Lung (tissue), 12 donors: ENCODE measurements around the gene TMEM62. TPM values are rescaled to one million over a fixed set of nuclear protein-coding genes. Genes with fewer than 3 reads are reported as not detected.
A peak's percentile ranks its signal among the peaks of the same experiment; 100 is the strongest.

Experiments used
- ATAC-seq: fragments of 200-7000 bp; cut with Tn5 transposase; one replicate; pipeline ENCODE4 v1.9.1; 2020; ENCODE audit warnings: moderate number of reproducible peaks; ENCODE audit not compliant: insufficient read depth, low FRiP score
- DNase-seq, 3 donors: peaks; one replicate each; pipeline ENCODE4 v3.0.0-alpha.2; 2013 to 2017
- H3K27ac ChIP-seq, 2 donors: one replicate each; pipeline ENCODE4 v1.5.1; 2013; ENCODE audit warnings: mild to moderate bottlenecking in 2 of 2, moderate library complexity in 2 of 2, control low read depth in 1 of 2, inconsistent platforms in 1 of 2, low read depth in 1 of 2, low read length in 1 of 2
- H3K27me3 ChIP-seq, 3 donors: one replicate each; pipeline ENCODE4 v1.5.1; 2013; ENCODE audit warnings: low read length in 2 of 3; ENCODE audit not compliant: control insufficient read depth in 3 of 3, insufficient read depth in 3 of 3
- H3K36me3 ChIP-seq, 4 donors: one replicate each; pipeline ENCODE4 v1.5.1; 2013; ENCODE audit warnings: low read length in 4 of 4, mild to moderate bottlenecking in 1 of 4, moderate library complexity in 1 of 4; ENCODE audit not compliant: control insufficient read depth in 4 of 4, insufficient read depth in 4 of 4
- H3K4me1 ChIP-seq, 5 donors: one replicate each; pipeline ENCODE4 v1.5.1; 2013; ENCODE audit warnings: low read length in 5 of 5, mild to moderate bottlenecking in 2 of 5, moderate library complexity in 1 of 5; ENCODE audit not compliant: control insufficient read depth in 5 of 5, insufficient read depth in 5 of 5
- H3K4me3 ChIP-seq: one replicate; pipeline ENCODE4 v1.5.1; 2013; ENCODE audit warnings: mild to moderate bottlenecking, control low read depth, moderate library complexity
- H3K9ac ChIP-seq, 2 donors: one replicate each; pipeline ENCODE4 v1.5.1; 2013; ENCODE audit warnings: low read length in 2 of 2, control low read depth in 1 of 2; ENCODE audit not compliant: insufficient read depth in 1 of 2
- H3K9me3 ChIP-seq, 4 donors: one replicate each; pipeline ENCODE4 v1.5.1; 2013; ENCODE audit warnings: low read length in 3 of 4, mild to moderate bottlenecking in 1 of 4, moderate library complexity in 1 of 4; ENCODE audit not compliant: control insufficient read depth in 4 of 4, insufficient read depth in 3 of 4
- WGBS, 2 donors: extraction: QIAGEN DNeasy Blood & Tissue Kit; methylation state at CpG; one replicate each; pipeline ENCODE4 v1.1.7; 2013; 5-methylcytosine and 5-hydroxymethylcytosine counted together
- polyA plus RNA-seq, 2 donors: library from polyadenylated mRNA; stranded (reverse); fragments of 200-250 nt; gene quantifications; one replicate each; pipeline ENCODE4 v1.2.1, GENCODE V29; 2013
- total RNA-seq, 2 donors: library from RNA; depleted of rRNA in 1 of 2; stranded (reverse); fragments of >200 nt in 1 of 2; gene quantifications; one replicate each; pipeline ENCODE4 v1.2.1, GENCODE V29; 2014 to 2021
- TF ChIP-seq, protein P1 (sequence below): IDR thresholded peaks from 2 replicates; pipeline ENCODE4 v1.5.1; 2012; ENCODE audit warnings: mild to moderate bottlenecking; ENCODE audit errors: control extremely low read depth, extremely low read depth
- donor health status: control.
- donor health status: control.
- donor health status: Bipolar disorder and iron deficiency.
- donor health status: healthy.
- donor health status: DM: yes; HTN: yes; CAD: no.

The TMEM62 gene
- total and polyA plus RNA-seq, 4 donors = 15.1 to 25.7 (median 21.6) TPM

DNA sequence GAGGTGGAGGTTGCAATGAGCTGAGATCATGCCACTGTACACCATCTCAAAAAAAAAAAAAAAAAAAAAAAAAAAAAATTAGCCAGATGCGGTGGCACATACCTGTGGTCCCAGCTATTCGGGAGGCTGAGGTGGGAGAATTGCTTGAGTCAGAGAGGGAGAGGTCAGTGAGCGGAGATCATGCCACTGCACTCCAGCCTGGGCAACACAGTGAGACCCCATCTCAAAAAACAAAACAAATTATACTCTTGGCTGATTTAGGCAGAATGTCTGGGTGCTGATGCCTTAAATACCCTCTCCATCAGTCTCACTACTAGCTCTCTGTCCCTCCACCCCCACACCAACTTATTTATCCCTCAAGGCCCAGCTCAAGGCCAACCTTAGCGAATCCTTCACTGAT is 41.5 kb upstream of the TMEM62 start:
- DNase-seq = no peak
- TF ChIP-seq, protein P1, sequence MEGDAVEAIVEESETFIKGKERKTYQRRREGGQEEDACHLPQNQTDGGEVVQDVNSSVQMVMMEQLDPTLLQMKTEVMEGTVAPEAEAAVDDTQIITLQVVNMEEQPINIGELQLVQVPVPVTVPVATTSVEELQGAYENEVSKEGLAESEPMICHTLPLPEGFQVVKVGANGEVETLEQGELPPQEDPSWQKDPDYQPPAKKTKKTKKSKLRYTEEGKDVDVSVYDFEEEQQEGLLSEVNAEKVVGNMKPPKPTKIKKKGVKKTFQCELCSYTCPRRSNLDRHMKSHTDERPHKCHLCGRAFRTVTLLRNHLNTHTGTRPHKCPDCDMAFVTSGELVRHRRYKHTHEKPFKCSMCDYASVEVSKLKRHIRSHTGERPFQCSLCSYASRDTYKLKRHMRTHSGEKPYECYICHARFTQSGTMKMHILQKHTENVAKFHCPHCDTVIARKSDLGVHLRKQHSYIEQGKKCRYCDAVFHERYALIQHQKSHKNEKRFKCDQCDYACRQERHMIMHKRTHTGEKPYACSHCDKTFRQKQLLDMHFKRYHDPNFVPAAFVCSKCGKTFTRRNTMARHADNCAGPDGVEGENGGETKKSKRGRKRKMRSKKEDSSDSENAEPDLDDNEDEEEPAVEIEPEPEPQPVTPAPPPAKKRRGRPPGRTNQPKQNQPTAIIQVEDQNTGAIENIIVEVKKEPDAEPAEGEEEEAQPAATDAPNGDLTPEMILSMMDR = no peak
- Histone ChIP-seq H3K9me3 (no peaks in the 10 kb centered on the region), H3K9ac (no peak overlapping the region), H3K4me3 (no peak overlapping the region), H3K27ac (no peak overlapping the region), H3K36me3 (peaks cover 0 to 7% (median 3%) of the 10 kb centered on the region in 4 donors), H3K27me3 (no peaks in the 10 kb centered on the region), H3K4me1 (peaks cover 0 to 4% (median 0%) of the 10 kb centered on the region in 5 donors)
- no peak for ATAC-seq
- 97 to 100% methylated on average over 4 of the region's 4 CpGs for WGBS, 2 donors

DNA sequence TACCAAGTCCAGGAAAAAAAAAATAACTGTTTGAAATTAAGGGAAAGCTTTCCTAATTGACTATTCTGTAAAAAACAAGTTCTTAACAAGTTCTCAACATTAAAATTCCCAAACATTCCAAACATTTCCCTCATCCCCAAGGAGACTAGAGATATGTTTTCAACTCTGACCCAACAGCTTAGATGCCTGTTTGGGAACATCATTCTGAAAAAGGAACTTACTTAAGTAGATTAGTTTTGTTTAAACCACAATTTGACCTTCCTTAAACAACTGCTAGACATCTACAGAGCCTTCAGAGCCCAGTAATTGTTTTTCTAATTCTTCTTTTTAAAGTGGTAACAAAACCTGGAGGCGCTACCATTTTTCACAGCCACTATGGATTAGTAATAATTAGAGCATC is 40.4 kb upstream of the TMEM62 start:
- H3K4me3 ChIP-seq = no peak overlapping the region
- no peaks in the 10 kb centered on the region for H3K27me3 ChIP-seq
- peaks cover 0 to 5% (median 0%) of the 10 kb centered on the region in 5 donors for H3K4me1 ChIP-seq
- no peak for DNase-seq
- H3K9me3 ChIP-seq = no peaks in the 10 kb centered on the region
- 81 to 87% methylated on average over 1 of the region's 1 CpG for WGBS, 2 donors
- H3K9ac ChIP-seq = no peak overlapping the region
- TF ChIP-seq, protein P1 = no peak
- ATAC-seq = no peak
- H3K36me3 ChIP-seq = peaks cover 0 to 7% (median 6%) of the 10 kb centered on the region in 4 donors
- peak overlapping the region in 1 of 2 donors; percentile 17 for H3K27ac ChIP-seq

DNA sequence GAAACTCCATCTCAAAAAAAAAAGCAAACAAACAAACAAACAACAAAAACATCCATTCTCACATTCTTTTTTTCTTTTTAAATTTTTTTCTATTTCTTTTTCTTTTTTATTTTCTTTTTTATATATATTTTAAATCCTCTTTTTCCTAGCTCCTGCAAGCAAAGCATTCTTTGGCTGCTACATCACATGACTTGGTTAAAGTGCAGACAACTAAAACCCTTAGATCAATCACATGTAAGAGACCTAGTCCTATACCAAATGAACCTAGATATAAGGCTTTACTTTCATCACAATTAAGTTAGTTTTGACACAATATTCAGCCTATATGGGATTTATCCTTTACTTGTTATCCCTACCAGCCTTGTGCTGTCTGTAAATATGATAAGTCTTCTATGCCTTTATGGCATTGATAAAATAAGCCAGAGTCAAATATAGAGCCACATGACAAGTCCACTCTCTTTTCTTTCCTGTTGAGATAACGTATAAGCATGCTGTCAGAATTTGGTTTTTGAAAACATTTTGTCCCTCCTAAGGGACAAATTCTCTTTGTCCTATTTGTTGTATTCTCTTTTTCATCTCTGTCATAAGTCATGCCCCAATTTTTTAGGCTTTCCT is 38.9 kb upstream of the TMEM62 start:
- Histone ChIP-seq H3K9ac (no peak overlapping the region), H3K27me3 (no peaks in the 10 kb centered on the region), H3K36me3 (peaks cover under 1 to 7% (median 6%) of the 10 kb centered on the region in 4 donors), H3K4me3 (no peak overlapping the region), H3K27ac (no peak overlapping the region), H3K9me3 (no peaks in the 10 kb centered on the region), H3K4me1 (peaks cover 0 to 6% (median 0%) of the 10 kb centered on the region in 5 donors)
- ATAC-seq = no peak
- 77 to 85% methylated on average over 1 of the region's 1 CpG for WGBS, 2 donors
- TF ChIP-seq, protein P1 = no peak
- DNase-seq = no peak
